ENCODE results near the gene MOB3A. TPM values are rescaled to one million over a fixed set of nuclear protein-coding genes. Genes with fewer than 3 reads are reported as not detected.

The MOB3A gene
- total and polyA plus RNA-seq, 2 experiments from 2014 or later = 2.9 to 5.9 TPM

DNA sequence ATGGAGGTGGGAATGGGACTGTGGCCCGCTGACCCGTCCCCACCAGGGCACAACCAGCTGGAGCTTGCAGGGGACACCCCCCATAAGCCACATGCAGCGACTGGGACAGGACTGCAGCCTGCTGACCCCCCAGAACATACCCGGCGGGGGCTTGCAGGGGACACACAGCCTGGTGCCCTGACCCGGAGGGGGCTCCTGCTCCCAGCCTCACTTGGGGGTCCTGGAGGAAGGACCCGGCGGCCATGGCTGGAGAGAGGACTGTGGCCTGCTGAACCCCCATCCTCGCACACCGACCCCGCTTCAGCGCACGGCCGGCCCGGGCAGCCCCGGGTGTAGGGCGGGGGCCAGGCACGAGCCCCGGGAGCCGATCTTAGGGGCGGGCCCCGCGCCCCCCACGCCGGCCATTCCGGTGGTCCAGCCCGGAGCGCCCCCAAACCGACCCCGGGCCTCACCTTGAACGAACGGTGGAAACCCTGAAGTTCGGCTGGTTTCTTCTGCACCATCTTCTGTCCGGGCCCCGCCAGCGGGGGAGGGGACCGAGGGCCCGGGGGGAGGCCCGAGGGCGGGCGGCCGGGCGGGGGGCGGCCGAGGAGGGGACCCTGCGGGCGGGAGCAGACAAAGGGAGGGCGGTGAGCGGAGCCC, 45.7 kb downstream of the MOB3A start (continued):
- TF ChIP-seq, protein P1, sequence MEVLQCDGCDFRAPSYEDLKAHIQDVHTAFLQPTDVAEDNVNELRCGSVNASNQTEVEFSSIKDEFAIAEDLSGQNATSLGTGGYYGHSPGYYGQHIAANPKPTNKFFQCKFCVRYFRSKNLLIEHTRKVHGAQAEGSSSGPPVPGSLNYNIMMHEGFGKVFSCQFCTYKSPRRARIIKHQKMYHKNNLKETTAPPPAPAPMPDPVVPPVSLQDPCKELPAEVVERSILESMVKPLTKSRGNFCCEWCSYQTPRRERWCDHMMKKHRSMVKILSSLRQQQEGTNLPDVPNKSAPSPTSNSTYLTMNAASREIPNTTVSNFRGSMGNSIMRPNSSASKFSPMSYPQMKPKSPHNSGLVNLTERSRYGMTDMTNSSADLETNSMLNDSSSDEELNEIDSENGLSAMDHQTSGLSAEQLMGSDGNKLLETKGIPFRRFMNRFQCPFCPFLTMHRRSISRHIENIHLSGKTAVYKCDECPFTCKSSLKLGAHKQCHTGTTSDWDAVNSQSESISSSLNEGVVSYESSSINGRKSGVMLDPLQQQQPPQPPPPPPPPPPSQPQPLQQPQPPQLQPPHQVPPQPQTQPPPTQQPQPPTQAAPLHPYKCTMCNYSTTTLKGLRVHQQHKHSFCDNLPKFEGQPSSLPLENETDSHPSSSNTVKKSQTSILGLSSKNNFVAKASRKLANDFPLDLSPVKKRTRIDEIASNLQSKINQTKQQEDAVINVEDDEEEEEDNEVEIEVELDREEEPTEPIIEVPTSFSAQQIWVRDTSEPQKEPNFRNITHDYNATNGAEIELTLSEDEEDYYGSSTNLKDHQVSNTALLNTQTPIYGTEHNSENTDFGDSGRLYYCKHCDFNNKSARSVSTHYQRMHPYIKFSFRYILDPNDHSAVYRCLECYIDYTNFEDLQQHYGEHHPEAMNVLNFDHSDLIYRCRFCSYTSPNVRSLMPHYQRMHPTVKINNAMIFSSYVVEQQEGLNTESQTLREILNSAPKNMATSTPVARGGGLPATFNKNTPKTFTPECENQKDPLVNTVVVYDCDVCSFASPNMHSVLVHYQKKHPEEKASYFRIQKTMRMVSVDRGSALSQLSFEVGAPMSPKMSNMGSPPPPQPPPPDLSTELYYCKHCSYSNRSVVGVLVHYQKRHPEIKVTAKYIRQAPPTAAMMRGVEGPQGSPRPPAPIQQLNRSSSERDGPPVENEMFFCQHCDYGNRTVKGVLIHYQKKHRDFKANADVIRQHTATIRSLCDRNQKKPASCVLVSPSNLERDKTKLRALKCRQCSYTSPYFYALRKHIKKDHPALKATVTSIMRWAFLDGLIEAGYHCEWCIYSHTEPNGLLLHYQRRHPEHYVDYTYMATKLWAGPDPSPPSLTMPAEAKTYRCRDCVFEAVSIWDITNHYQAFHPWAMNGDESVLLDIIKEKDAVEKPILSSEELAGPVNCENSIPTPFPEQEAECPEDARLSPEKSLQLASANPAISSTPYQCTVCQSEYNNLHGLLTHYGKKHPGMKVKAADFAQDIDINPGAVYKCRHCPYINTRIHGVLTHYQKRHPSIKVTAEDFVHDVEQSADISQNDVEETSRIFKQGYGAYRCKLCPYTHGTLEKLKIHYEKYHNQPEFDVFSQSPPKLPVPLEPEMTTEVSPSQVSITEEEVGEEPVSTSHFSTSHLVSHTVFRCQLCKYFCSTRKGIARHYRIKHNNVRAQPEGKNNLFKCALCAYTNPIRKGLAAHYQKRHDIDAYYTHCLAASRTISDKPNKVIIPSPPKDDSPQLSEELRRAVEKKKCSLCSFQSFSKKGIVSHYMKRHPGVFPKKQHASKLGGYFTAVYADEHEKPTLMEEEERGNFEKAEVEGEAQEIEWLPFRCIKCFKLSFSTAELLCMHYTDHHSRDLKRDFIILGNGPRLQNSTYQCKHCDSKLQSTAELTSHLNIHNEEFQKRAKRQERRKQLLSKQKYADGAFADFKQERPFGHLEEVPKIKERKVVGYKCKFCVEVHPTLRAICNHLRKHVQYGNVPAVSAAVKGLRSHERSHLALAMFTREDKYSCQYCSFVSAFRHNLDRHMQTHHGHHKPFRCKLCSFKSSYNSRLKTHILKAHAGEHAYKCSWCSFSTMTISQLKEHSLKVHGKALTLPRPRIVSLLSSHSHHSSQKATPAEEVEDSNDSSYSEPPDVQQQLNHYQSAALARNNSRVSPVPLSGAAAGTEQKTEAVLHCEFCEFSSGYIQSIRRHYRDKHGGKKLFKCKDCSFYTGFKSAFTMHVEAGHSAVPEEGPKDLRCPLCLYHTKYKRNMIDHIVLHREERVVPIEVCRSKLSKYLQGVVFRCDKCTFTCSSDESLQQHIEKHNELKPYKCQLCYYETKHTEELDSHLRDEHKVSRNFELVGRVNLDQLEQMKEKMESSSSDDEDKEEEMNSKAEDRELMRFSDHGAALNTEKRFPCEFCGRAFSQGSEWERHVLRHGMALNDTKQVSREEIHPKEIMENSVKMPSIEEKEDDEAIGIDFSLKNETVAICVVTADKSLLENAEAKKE (CRISPR knock-in tag; IDR thresholded peaks at IDR 0.05) = no peak
- TF ChIP-seq, protein P2, sequence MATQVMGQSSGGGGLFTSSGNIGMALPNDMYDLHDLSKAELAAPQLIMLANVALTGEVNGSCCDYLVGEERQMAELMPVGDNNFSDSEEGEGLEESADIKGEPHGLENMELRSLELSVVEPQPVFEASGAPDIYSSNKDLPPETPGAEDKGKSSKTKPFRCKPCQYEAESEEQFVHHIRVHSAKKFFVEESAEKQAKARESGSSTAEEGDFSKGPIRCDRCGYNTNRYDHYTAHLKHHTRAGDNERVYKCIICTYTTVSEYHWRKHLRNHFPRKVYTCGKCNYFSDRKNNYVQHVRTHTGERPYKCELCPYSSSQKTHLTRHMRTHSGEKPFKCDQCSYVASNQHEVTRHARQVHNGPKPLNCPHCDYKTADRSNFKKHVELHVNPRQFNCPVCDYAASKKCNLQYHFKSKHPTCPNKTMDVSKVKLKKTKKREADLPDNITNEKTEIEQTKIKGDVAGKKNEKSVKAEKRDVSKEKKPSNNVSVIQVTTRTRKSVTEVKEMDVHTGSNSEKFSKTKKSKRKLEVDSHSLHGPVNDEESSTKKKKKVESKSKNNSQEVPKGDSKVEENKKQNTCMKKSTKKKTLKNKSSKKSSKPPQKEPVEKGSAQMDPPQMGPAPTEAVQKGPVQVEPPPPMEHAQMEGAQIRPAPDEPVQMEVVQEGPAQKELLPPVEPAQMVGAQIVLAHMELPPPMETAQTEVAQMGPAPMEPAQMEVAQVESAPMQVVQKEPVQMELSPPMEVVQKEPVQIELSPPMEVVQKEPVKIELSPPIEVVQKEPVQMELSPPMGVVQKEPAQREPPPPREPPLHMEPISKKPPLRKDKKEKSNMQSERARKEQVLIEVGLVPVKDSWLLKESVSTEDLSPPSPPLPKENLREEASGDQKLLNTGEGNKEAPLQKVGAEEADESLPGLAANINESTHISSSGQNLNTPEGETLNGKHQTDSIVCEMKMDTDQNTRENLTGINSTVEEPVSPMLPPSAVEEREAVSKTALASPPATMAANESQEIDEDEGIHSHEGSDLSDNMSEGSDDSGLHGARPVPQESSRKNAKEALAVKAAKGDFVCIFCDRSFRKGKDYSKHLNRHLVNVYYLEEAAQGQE (IDR thresholded peaks at IDR 0.05; ENCODE audit: unreplicated experiment) = no peak
- no peak for TF ChIP-seq POLR2AphosphoS5 (IDR thresholded peaks at IDR 0.05; ENCODE audit: low read depth)
- TF ChIP-seq JUNB (IDR thresholded peaks at IDR 0.05; ENCODE audit: unreplicated experiment) = no peak
- no peak for TF ChIP-seq CREB1 (CRISPR knock-in tag; IDR thresholded peaks at IDR 0.05; ENCODE audit: low read depth)
- no peak for TF ChIP-seq ZNF114 (CRISPR knock-in tag; IDR thresholded peaks at IDR 0.05)
